Endothelial cell of umbilical vein (primary cell): ENCODE data around the gene C19orf85. TPM values are rescaled to one million over a fixed set of nuclear protein-coding genes. Genes with fewer than 3 reads are reported as not detected.

Experiments used
- BruUV-seq: library from RNA; stranded (reverse); fragments of 400-500 nt; replicated peaks from 2 replicates; lab custom pipeline; 2021; lab: Mats Ljungman, UMichigan
- CTCF ChIA-PET: fragments of 300-600, 350-600 bp; sonication (Branson Sonifier 250); formaldehyde crosslinking; loops from one replicate; lab custom pipeline; 2021; ENCODE audit warnings: antibody characterized with exemption, inconsistent platforms; lab: Charles Lee
- POLR2A ChIA-PET: fragments of 300-600, 350-600 bp; sonication (Branson Sonifier 250); formaldehyde crosslinking; loops from one replicate; lab custom pipeline; 2021; ENCODE audit warnings: antibody characterized with exemption, inconsistent platforms; lab: Charles Lee
- DNase-seq: peaks from one replicate; pipeline ENCODE4 v3.0.0-alpha.2; 2011; ENCODE audit warnings: low read depth, low spot score
- FAIRE-seq: peaks from 2 replicates; lab custom pipeline; 2011; peaks lifted over from hg19 to GRCh38; lab: Jason Lieb, UNC
- H2AFZ ChIP-seq: 2 replicates; pipeline ENCODE4 v1.6.0; 2012; ENCODE audit warnings: low read depth, low read length, control low read depth, inconsistent platforms
- H3K27ac ChIP-seq: 2 replicates; pipeline ENCODE4 v1.5.1; 2011; ENCODE audit warnings: low read depth, mild to moderate bottlenecking, control low read depth, low read length, moderate library complexity; ENCODE audit not compliant: insufficient read depth
- H3K27me3 ChIP-seq, 2 experiments: 2 replicates each; pipeline versions ENCODE4 v1.6.0 to v1.6.1; 2011; ENCODE audit warnings: low read length in 2 of 2, mixed read lengths in 1 of 2; ENCODE audit not compliant: control insufficient read depth in 2 of 2, insufficient read depth in 2 of 2
- H3K36me3 ChIP-seq, 2 experiments: 2 replicates in 1 of 2; 3 replicates in 1 of 2; pipeline ENCODE4 v1.5.1; 2011; ENCODE audit warnings: low read length in 2 of 2, mild to moderate bottlenecking in 1 of 2, moderate library complexity in 1 of 2; ENCODE audit not compliant: control insufficient read depth in 2 of 2, insufficient read depth in 2 of 2; ENCODE audit errors: extremely low read depth in 1 of 2
- H3K4me1 ChIP-seq: 3 replicates; pipeline ENCODE4 v1.5.1; 2011; ENCODE audit warnings: mild to moderate bottlenecking, low read length; ENCODE audit not compliant: control insufficient read depth, insufficient read depth; ENCODE audit errors: extremely low read depth
- H3K4me2 ChIP-seq: 2 replicates; pipeline ENCODE4 v1.6.1; 2011; ENCODE audit warnings: low read length, control low read depth, mixed read lengths; ENCODE audit not compliant: insufficient read depth
- H3K4me3 ChIP-seq, 3 experiments: fragments of 200-600 bp in 1 of 3; sonication (generic), shearing (Covaris generic) in 1 of 3; replicated peaks in 1 of 3; 2 replicates each; pipeline ENCODE4 v1.5.1; 2011 to 2016; ENCODE audit warnings: control low read depth in 3 of 3, low read length in 3 of 3, mild to moderate bottlenecking in 2 of 3, inconsistent platforms in 1 of 3, low read depth in 1 of 3, moderate library complexity in 1 of 3; ENCODE audit not compliant: insufficient read depth in 1 of 3
- H3K79me2 ChIP-seq: 2 replicates; pipeline ENCODE4 v1.6.0; 2012; ENCODE audit warnings: low read length, inconsistent platforms; ENCODE audit not compliant: control insufficient read depth, insufficient read depth
- H3K9ac ChIP-seq: replicated peaks from 2 replicates; pipeline ENCODE3; 2011; ENCODE audit warnings: low read length, control low read depth; ENCODE audit not compliant: insufficient read depth; ENCODE audit errors: extremely low read depth
- H3K9me1 ChIP-seq: replicated peaks from 3 replicates; pipeline ENCODE4 v1.6.0; 2011; ENCODE audit warnings: mild to moderate bottlenecking, low read length; ENCODE audit not compliant: control insufficient read depth, insufficient read depth; ENCODE audit errors: extremely low read depth
- H3K9me3 ChIP-seq: replicated peaks from 2 replicates; pipeline ENCODE4 v1.5.1; 2012; ENCODE audit warnings: low read length, inconsistent platforms; ENCODE audit not compliant: control insufficient read depth, insufficient read depth
- H4K20me1 ChIP-seq: replicated peaks from 2 replicates; pipeline ENCODE3; 2011; ENCODE audit warnings: mild to moderate bottlenecking, low read length; ENCODE audit not compliant: control insufficient read depth, insufficient read depth; ENCODE audit errors: extremely low read depth
- CTCF ChIP-seq, 2 donors: IDR thresholded peaks; 1 replicate in 1 of 2; 2 replicates in 1 of 2; pipeline ENCODE4 v1.5.1; 2011; ENCODE audit warnings: low read length in 2 of 2, mild to moderate bottlenecking in 2 of 2, moderate library complexity in 2 of 2, control low read depth in 1 of 2, inconsistent platforms in 1 of 2, low read depth in 1 of 2; ENCODE audit not compliant: insufficient read depth in 1 of 2; ENCODE audit errors: extremely low read depth in 1 of 2
- EZH2 ChIP-seq: IDR thresholded peaks from 2 replicates; pipeline ENCODE4 v1.6.1; 2012; ENCODE audit warnings: borderline replicate concordance, low read depth, mild to moderate bottlenecking, moderate library complexity, low read length, inconsistent platforms; ENCODE audit not compliant: severe bottlenecking
- FOS ChIP-seq: IDR thresholded peaks from 2 replicates; pipeline ENCODE4 v1.6.1; 2011; ENCODE audit warnings: mild to moderate bottlenecking, low read length, moderate library complexity, borderline replicate concordance; ENCODE audit not compliant: insufficient read depth
- GATA2 ChIP-seq: IDR thresholded peaks from 2 replicates; pipeline ENCODE4 v1.7.0; 2011; ENCODE audit warnings: low read depth, mild to moderate bottlenecking, moderate library complexity, mixed read lengths, low read length; ENCODE audit not compliant: insufficient read length, insufficient read depth
- MAX ChIP-seq: IDR thresholded peaks from 2 replicates; pipeline ENCODE4 v1.6.1; 2011; ENCODE audit not compliant: insufficient read depth, insufficient read length
- MYC ChIP-seq: IDR thresholded peaks from one replicate; pipeline ENCODE4 v1.6.1; 2011; ENCODE audit warnings: mild to moderate bottlenecking, low read depth, low read length
- POLR2A ChIP-seq: IDR thresholded peaks from 2 replicates; pipeline ENCODE4 v1.6.1; 2012; ENCODE audit warnings: low read depth, mild to moderate bottlenecking, control low read depth, low read length
- POLR2AphosphoS5 ChIP-seq: IDR thresholded peaks from 2 replicates; pipeline ENCODE4 v1.6.1; 2012; ENCODE audit warnings: low read depth, mild to moderate bottlenecking, control low read depth, low read length, moderate library complexity; ENCODE audit not compliant: insufficient read depth
- dilution Hi-C: fragments of 300-500 bp; cut with MboI; formaldehyde crosslinking; loops from one replicate; pipeline ENCODE4 v1.15.0; 2019; ENCODE audit warnings: low sequenced_read_pairs; ENCODE audit not compliant: extremely low pct_ligation_motif_present
- intact Hi-C: fragments of 100-400 bp; cut with micrococcal nuclease; formaldehyde crosslinking; loops from one replicate; pipeline ENCODE4 v1.10.0; 2022
- polyA plus RNA-seq, 4 experiments: library from polyadenylated mRNA; depleted of rRNA in 3 of 4; stranded (reverse) in 3 of 4; unstranded in 1 of 4; fragments of >200 nt; gene quantifications; 2 replicates each; pipeline versions ENCODE4 v1.2.1 to v1.2.3, GENCODE V29; 2011 to 2012; ENCODE audit warnings: missing spikeins in 1 of 4
- total RNA-seq: library from RNA; stranded (reverse); gene quantifications from 2 replicates; pipeline ENCODE4 v1.2.3, GENCODE V29; 2021

The C19orf85 gene
- total and polyA plus RNA-seq, 2 donors (not counting 3 experiments of a cell fraction or from before 2014, with no cell fraction given): not detected

GRCh38 chr19:55424518-55424917 lies 40.0 kb downstream of the C19orf85 start:
- POLR2A ChIA-PET: interaction anchor here (0.6 kb wide), 1 partner anchor 19 kb away, joined by 6 read pairs; no protein-coding TSS in a partner anchor
- no peak for DNase-seq
- dilution Hi-C loops (no loop called here), intact Hi-C loops (no loop called here)
- TF ChIP-seq FOS: no peak
- TF ChIP-seq MAX: no peak
- TF ChIP-seq POLR2AphosphoS5: no peak
- TF ChIP-seq CTCF (IDR thresholded peaks at IDR 0.05; ENCODE audit: extremely low read depth in 1 of 2, insufficient read depth in 1 of 2, low read depth in 1 of 2, low read length in 2 of 2): no peak
- TF ChIP-seq EZH2: no peak
- no peak for TF ChIP-seq POLR2A
- TF ChIP-seq GATA2: no peak
- TF ChIP-seq MYC: no peak
- Histone ChIP-seq H3K27me3 (peaks cover 0 to 10% of the 10 kb centered on the region in 2 experiments), H3K4me1 (no peaks in the 10 kb centered on the region), H3K4me2 (no peak overlapping the region), H3K27ac (no peak overlapping the region), H3K4me3 (no peak overlapping the region), H3K36me3 (no peaks in the 10 kb centered on the region), H3K9me1 (no peaks in the 10 kb centered on the region), H3K9me3 (no peaks in the 10 kb centered on the region), H3K9ac (no peak overlapping the region), H2AFZ (no peak overlapping the region), H3K79me2 (no peaks in the 10 kb centered on the region), H4K20me1 (no peaks in the 10 kb centered on the region)
- BruUV-seq: no TSS peak
- CTCF ChIA-PET: interaction anchor here (0.9 to 1.6 kb wide), 2 partner anchors 79 to 123 kb away, joined by 4 to 5 read pairs; no protein-coding TSS in a partner anchor
- no peak for FAIRE-seq
